Keratinocyte (primary cell): Measurements from ENCODE around the gene UGT1A10.
"Not testable (repeated sequence)": the region's sequence is repeated elsewhere in the genome, so short reads cannot be mapped to it uniquely, and the experiment has no call there.

Experiments
- EZH2 ChIP-seq: IDR thresholded peaks from one replicate; pipeline ENCODE4 v1.6.1; 2012; ENCODE audit warnings: inconsistent platforms, mild to moderate bottlenecking, low read length, moderate library complexity
- TF ChIP-seq, protein P1 (sequence below), 3 experiments: IDR thresholded peaks in 1 of 3; conservative IDR thresholded peaks in 1 of 3; optimal IDR thresholded peaks in 1 of 3; 2 replicates in 2 of 3; 3 replicates in 1 of 3; pipeline versions ENCODE3 to v1.5.1; 2011; ENCODE audit warnings: low read length in 3 of 3, mild to moderate bottlenecking in 3 of 3, moderate library complexity in 2 of 3, control low read depth in 1 of 3, inconsistent platforms in 1 of 3; ENCODE audit not compliant: insufficient read depth in 2 of 3; ENCODE audit errors: extremely low read depth in 1 of 3

DNA sequence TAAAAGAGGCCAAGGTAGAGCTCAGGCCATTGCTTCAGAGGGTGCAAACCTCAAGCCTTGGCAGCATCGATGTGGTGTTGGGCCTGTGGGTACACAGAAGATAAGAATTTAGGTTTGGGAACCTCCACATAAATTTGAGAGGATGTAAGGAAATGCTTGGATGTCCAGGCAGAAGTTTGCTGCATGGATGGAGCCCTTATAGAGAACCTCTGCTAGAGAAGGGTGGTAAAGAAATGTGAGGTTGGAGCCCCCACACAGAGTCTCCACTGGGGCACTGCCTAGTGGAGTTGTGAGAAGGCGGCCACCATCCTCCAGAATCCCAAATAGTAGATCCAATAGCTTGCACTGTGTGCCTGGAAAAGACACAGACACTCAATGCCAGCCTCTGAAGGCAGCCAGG, 114.4 kb downstream of the UGT1A10 start:
- not testable (repeated sequence) for TF ChIP-seq EZH2
- TF ChIP-seq, protein P1, sequence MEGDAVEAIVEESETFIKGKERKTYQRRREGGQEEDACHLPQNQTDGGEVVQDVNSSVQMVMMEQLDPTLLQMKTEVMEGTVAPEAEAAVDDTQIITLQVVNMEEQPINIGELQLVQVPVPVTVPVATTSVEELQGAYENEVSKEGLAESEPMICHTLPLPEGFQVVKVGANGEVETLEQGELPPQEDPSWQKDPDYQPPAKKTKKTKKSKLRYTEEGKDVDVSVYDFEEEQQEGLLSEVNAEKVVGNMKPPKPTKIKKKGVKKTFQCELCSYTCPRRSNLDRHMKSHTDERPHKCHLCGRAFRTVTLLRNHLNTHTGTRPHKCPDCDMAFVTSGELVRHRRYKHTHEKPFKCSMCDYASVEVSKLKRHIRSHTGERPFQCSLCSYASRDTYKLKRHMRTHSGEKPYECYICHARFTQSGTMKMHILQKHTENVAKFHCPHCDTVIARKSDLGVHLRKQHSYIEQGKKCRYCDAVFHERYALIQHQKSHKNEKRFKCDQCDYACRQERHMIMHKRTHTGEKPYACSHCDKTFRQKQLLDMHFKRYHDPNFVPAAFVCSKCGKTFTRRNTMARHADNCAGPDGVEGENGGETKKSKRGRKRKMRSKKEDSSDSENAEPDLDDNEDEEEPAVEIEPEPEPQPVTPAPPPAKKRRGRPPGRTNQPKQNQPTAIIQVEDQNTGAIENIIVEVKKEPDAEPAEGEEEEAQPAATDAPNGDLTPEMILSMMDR (optimal IDR thresholded peaks at IDR 0.05 in 1 of 3, IDR thresholded peaks at IDR 0.05 in 1 of 3, conservative IDR thresholded peaks at IDR 0.05 in 1 of 3; ENCODE audit: extremely low read depth in 1 of 3, insufficient read depth in 2 of 3, low read length in 3 of 3), result not testable (repeated sequence)
